ENCODE data around the gene KIAA1671. TPM values are rescaled to one million over a fixed set of nuclear protein-coding genes. Genes with fewer than 3 reads are reported as not detected.

The KIAA1671 gene
- total and polyA plus RNA-seq, 10 donors = 0.72 to 11.9 (median 8.2) TPM

DNA sequence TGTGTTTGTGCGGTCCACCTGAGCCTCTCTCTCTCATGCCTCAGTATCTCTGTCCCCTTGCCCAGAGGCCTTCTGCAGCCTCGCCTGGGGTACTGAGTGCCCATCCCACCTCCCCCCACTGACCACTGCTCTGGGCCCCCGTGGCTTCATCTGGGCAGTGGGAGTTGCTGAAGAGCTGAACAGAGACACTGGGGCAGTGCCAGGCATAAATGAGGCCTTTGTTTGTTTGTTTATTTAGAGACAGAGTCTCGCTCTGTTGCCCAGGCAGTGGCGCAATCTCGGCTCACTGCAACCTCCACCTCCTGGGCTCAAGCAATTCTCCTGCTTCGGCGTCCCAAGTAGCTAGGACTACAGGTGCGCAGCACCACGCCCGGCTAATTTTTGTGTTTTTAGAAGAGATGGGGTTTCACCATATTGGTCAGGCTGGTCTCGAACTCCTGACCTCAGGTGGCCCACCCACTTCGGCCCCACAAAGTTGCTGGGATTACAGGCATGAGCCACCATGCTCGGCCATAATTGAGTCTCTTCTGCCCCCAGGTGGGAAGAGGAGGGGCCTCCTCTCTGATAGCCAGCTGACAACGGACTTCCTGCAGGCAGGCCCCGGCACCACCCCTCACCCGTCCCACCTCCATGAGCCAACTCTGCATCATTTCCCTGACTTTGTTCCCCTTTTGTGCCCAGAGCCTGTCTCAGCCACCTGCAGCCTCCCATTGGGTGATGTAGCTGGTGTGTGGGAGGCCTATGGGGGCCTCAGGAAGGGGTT lies 256.4 kb downstream of the KIAA1671 start:
- WGBS, 5 donors = 71 to 77% (median 72%) methylated on average over 15 to 17 of the region's 17 CpGs
- no peak for DNase-seq
- Histone ChIP-seq H3K9me3 (peaks cover 0 to 10% (median 5%) of the 10 kb centered on the region in 8 donors), H3K4me3 (no peak overlapping the region), H3K36me3 (no peaks in the 10 kb centered on the region), H3K4me1 (no peaks in the 10 kb centered on the region), H3K27ac (no peak overlapping the region), H3K27me3 (replicated peaks in 1 of 7) (peaks cover 0 to 8% (median 0%) of the 10 kb centered on the region in 7 donors)
- intact Hi-C loops (cut with DNase I; ENCODE audit: low total_unique reads) = loop anchor here (10.0 kb wide), 1 partner anchor 64 kb away; no protein-coding TSS in a partner anchor
- TF ChIP-seq, protein P1, sequence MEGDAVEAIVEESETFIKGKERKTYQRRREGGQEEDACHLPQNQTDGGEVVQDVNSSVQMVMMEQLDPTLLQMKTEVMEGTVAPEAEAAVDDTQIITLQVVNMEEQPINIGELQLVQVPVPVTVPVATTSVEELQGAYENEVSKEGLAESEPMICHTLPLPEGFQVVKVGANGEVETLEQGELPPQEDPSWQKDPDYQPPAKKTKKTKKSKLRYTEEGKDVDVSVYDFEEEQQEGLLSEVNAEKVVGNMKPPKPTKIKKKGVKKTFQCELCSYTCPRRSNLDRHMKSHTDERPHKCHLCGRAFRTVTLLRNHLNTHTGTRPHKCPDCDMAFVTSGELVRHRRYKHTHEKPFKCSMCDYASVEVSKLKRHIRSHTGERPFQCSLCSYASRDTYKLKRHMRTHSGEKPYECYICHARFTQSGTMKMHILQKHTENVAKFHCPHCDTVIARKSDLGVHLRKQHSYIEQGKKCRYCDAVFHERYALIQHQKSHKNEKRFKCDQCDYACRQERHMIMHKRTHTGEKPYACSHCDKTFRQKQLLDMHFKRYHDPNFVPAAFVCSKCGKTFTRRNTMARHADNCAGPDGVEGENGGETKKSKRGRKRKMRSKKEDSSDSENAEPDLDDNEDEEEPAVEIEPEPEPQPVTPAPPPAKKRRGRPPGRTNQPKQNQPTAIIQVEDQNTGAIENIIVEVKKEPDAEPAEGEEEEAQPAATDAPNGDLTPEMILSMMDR (IDR thresholded peaks at IDR 0.05 in 8 of 11, conservative IDR thresholded peaks at IDR 0.05 in 3 of 11) = no peak
- no peak for TF ChIP-seq POLR2A (IDR thresholded peaks at IDR 0.05)
- TF ChIP-seq POLR2AphosphoS5 (IDR thresholded peaks at IDR 0.05) = no peak

DNA sequence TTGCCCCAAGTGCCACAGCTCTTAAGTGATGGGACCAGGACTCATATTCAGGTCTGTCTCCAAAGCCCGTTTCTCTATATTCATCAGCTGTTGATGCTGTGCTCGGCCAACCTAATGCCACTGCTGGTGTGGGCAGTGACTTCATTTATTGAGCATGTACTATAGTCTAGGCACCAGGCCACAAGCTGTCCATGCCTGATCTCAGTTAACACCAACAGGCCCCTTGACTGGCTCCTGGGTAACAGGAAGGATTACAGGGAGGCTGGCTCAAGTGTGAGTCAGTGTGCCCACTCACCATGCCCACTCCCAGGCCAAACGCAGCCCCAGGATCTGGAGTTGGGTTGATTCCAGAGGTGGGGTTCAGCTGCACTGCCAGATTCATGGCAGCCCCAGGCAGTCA lies 258.3 kb downstream of the KIAA1671 start:
- DNase-seq = no peak
- TF ChIP-seq POLR2AphosphoS5 (IDR thresholded peaks at IDR 0.05) (no peak), POLR2A (IDR thresholded peaks at IDR 0.05) (no peak)
- TF ChIP-seq, protein P1 (IDR thresholded peaks at IDR 0.05 in 8 of 11, conservative IDR thresholded peaks at IDR 0.05 in 3 of 11) = no peak
- 77 to 91% (median 86%) methylated on average over 1 to 3 of the region's 3 CpGs for WGBS, 5 donors
- Histone ChIP-seq H3K9me3 (peaks cover 0 to 11% (median 5%) of the 10 kb centered on the region in 8 donors), H3K4me1 (no peaks in the 10 kb centered on the region), H3K4me3 (no peak overlapping the region), H3K27ac (no peak overlapping the region), H3K36me3 (no peaks in the 10 kb centered on the region), H3K27me3 (replicated peaks in 1 of 7) (peaks cover 0 to 15% (median 0%) of the 10 kb centered on the region in 7 donors)
- intact Hi-C loops (cut with DNase I; ENCODE audit: low total_unique reads) = no loop called here

DNA sequence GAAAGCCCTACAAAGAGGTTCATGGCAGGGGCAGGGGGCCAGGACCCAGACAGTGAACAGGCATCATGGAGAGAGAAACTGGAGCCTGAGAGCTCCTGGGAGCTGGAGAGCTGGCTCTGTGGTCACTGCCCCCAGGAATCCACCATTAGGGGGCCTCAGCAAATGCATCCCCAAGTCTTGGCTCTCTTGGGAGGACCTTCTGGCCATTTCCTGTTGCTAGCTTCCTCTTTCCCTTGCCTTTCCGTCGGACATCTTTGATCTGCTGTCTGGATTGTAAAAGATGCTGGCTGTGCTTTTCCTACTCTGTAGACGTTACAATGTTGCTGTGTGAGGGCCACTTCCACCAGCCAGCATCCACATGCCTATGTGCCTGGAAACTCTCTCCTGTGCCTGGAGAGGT lies 259.8 kb downstream of the KIAA1671 start:
- Histone ChIP-seq H3K4me1 (no peaks in the 10 kb centered on the region), H3K9me3 (peaks cover 0 to 11% (median 5%) of the 10 kb centered on the region in 8 donors), H3K27ac (no peak overlapping the region), H3K36me3 (no peaks in the 10 kb centered on the region), H3K27me3 (replicated peaks in 1 of 7) (peaks cover 0 to 22% (median 0%) of the 10 kb centered on the region in 7 donors), H3K4me3 (no peak overlapping the region)
- TF ChIP-seq POLR2AphosphoS5 (IDR thresholded peaks at IDR 0.05) (no peak), POLR2A (IDR thresholded peaks at IDR 0.05) (no peak)
- TF ChIP-seq, protein P1 (IDR thresholded peaks at IDR 0.05 in 8 of 11, conservative IDR thresholded peaks at IDR 0.05 in 3 of 11) = no peak
- no peak for DNase-seq
- 12 to 36% (median 22%) methylated on average over 3 of the region's 3 CpGs for WGBS, 5 donors
- intact Hi-C loops (cut with DNase I; ENCODE audit: low total_unique reads) = no loop called here

DNA sequence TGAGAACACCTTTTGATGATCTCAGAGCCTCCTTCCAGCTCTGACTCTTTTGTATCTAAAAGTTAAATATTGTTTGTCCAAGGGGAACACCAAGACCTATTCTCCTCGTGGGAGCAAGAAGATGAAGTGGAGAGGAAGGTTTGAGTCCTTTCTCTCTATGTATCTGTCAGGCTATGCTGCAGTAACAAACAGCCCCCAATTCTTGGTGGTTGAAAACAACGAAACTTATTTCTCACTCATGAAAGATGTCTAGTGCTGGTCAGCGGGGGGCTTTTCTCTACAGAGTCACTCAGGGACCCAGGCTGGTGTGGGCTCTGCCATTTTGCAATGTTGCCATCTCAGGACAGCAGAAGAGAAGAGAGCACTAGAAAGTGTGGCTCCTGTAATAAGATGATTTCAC lies 260.7 kb downstream of the KIAA1671 start:
- no peaks in the 10 kb centered on the region for H3K4me1 ChIP-seq
- no peak overlapping the region for H3K27ac ChIP-seq
- 63 to 79% (median 76%) methylated on average over 3 of the region's 3 CpGs for WGBS, 5 donors
- peaks cover 0 to 30% (median 0%) of the 10 kb centered on the region in 7 donors for H3K27me3 ChIP-seq (replicated peaks in 1 of 7)
- H3K9me3 ChIP-seq = peaks cover 0 to 11% (median 5%) of the 10 kb centered on the region in 8 donors
- intact Hi-C loops (cut with DNase I; ENCODE audit: low total_unique reads) = no loop called here
- H3K36me3 ChIP-seq = no peaks in the 10 kb centered on the region
- H3K4me3 ChIP-seq = no peak overlapping the region
- no peak for DNase-seq
- TF ChIP-seq, protein P1 (IDR thresholded peaks at IDR 0.05 in 8 of 11, conservative IDR thresholded peaks at IDR 0.05 in 3 of 11) = no peak
- no peak for TF ChIP-seq POLR2A (IDR thresholded peaks at IDR 0.05)
- no peak for TF ChIP-seq POLR2AphosphoS5 (IDR thresholded peaks at IDR 0.05)

Data from spleen (tissue), 11 donors.